CD4-positive, alpha-beta T cell (primary cell): Measurements from ENCODE around the gene C4BPB. TPM values are rescaled to one million over a fixed set of nuclear protein-coding genes. Genes with fewer than 3 reads are reported as not detected.
A peak's percentile ranks its signal among the peaks of the same experiment; 100 is the strongest.

Experiments
- ATAC-seq: fragments of 200-7000 bp; cut with Tn5 transposase; one replicate; pipeline ENCODE4 v1.10.0; 2022; ENCODE audit warnings: mild to moderate bottlenecking; ENCODE audit not compliant: poor library complexity
- CTCF ChIA-PET: fragments of 350-600 bp; sonication (Branson Sonifier 250); formaldehyde crosslinking; loops from one replicate; lab custom pipeline; 2021; ENCODE audit warnings: antibody characterized with exemption, inconsistent platforms; lab: Charles Lee
- POLR2A ChIA-PET: fragments of 350-600 bp; sonication (Branson Sonifier 250); formaldehyde crosslinking; loops from one replicate; lab custom pipeline; 2021; ENCODE audit warnings: antibody characterized with exemption, inconsistent platforms; lab: Charles Lee
- DNase-seq, 14 experiments: peaks; one replicate each; pipeline ENCODE4 v3.0.0-alpha.2; 2013 to 2020; ENCODE audit warnings: mixed read lengths in 2 of 14
- H3K27ac ChIP-seq, 2 donors: one replicate each; pipeline versions ENCODE4 v1.5.1 to v1.7.0; 2013; ENCODE audit warnings: low read length in 2 of 2, low read depth in 1 of 2, mild to moderate bottlenecking in 1 of 2
- H3K27me3 ChIP-seq, 2 experiments: 1 replicate in 1 of 2; 2 replicates in 1 of 2; pipeline versions ENCODE4 v1.6.1 to v1.7.0; 2013; ENCODE audit warnings: low read length in 2 of 2, control low read depth in 1 of 2, mild to moderate bottlenecking in 1 of 2, moderate library complexity in 1 of 2; ENCODE audit not compliant: insufficient read depth in 2 of 2, control insufficient read depth in 1 of 2
- H3K36me3 ChIP-seq: one replicate; pipeline ENCODE4 v1.6.1; 2013; ENCODE audit warnings: low read length, control low read depth; ENCODE audit not compliant: insufficient read depth
- H3K4me1 ChIP-seq: one replicate; pipeline ENCODE4 v1.6.1; 2013; ENCODE audit warnings: low read length, control low read depth; ENCODE audit not compliant: insufficient read depth
- H3K4me3 ChIP-seq: one replicate; pipeline ENCODE4 v1.5.1; 2013; ENCODE audit warnings: mild to moderate bottlenecking, low read length, moderate library complexity
- H3K9me3 ChIP-seq, 2 experiments: 1 replicate in 1 of 2; 2 replicates in 1 of 2; pipeline versions ENCODE4 v1.6.1 to v1.7.0; 2013; ENCODE audit warnings: low read length in 2 of 2, mild to moderate bottlenecking in 2 of 2, control low read depth in 1 of 2, moderate library complexity in 1 of 2; ENCODE audit not compliant: control insufficient read depth in 1 of 2, insufficient read depth in 1 of 2
- H3K27ac Mint-ChIP-seq: one replicate; pipeline ENCODE4 v1.8.0; 2020; ENCODE audit warnings: mixed read lengths
- H3K27me3 Mint-ChIP-seq: one replicate; pipeline ENCODE4 v1.8.0; 2021; ENCODE audit warnings: mixed read lengths
- H3K36me3 Mint-ChIP-seq: one replicate; pipeline ENCODE4 v1.8.0; 2021; ENCODE audit warnings: low read depth, mixed read lengths
- H3K4me1 Mint-ChIP-seq: one replicate; pipeline ENCODE4 v1.8.0; 2021; ENCODE audit warnings: low read depth, mixed read lengths
- H3K4me3 Mint-ChIP-seq: one replicate; pipeline ENCODE4 v1.8.0; 2020; ENCODE audit warnings: mild to moderate bottlenecking, mixed read lengths
- H3K9me3 Mint-ChIP-seq: one replicate; pipeline ENCODE4 v1.8.0; 2020; ENCODE audit warnings: mixed read lengths
- CTCF ChIP-seq: fragments of 200-600 bp; IDR thresholded peaks from one replicate; pipeline ENCODE4 v1.8.0; 2022; ENCODE audit warnings: antibody characterized with exemption, mild to moderate bottlenecking
- intact Hi-C, 2 experiments: fragments of 100-400 bp; cut with DNase I in 1 of 2; cut with micrococcal nuclease in 1 of 2; formaldehyde crosslinking; loops; one replicate each; pipeline versions ENCODE4 v1.15.1 to v1.9.0; 2023 to 2025; cut with DNase I, micrococcal nuclease
- total RNA-seq, 174 experiments: library from RNA in 2 of 174; stranded (reverse) in 2 of 174; gene quantifications; one replicate each; pipeline ENCODE4 v1.2.3 and lab custom pipeline; 2021 to 2026

The C4BPB gene
- total RNA-seq, 2 experiments from 2014 or later = 1.6 to 2.1 TPM

GRCh38 chr1:207070811-207071210 is 17.8 kb upstream of the C4BPB start:
- ATAC-seq = peak; percentile 12
- Mint-ChIP-seq H3K4me1 (peaks cover 34% of the 10 kb centered on the region), H3K27ac (peak overlapping the region; percentile 67), H3K27me3 (no peaks in the 10 kb centered on the region), H3K4me3 (no peak overlapping the region), H3K9me3 (no peaks in the 10 kb centered on the region), H3K36me3 (peaks cover 7% of the 10 kb centered on the region)
- no peak for TF ChIP-seq CTCF
- Histone ChIP-seq H3K4me1 (peaks cover 28% of the 10 kb centered on the region), H3K9me3 (no peaks in the 10 kb centered on the region), H3K27ac (no peak overlapping the region), H3K36me3 (no peaks in the 10 kb centered on the region), H3K27me3 (no peaks in the 10 kb centered on the region), H3K4me3 (no peak overlapping the region)
- DNase-seq = peak in 1 of 14 experiments; percentile 38
- POLR2A ChIA-PET = interaction anchor here (0.9 to 2.4 kb wide), 5 partner anchors 16 to 250 kb away, joined by 4 to 9 read pairs (median 4); partner anchors contain the start of genes CD55 and PFKFB2
- CTCF ChIA-PET = interaction anchor here (1.2 to 1.9 kb wide), 2 partner anchors 18 to 21 kb away, joined by 4 to 6 read pairs; partner anchors contain the start of gene PFKFB2
- intact Hi-C loops = loop anchor here (2.0 to 10.0 kb wide), 2 partner anchors 18 to 136 kb away; partner anchors contain the start of gene PFKFB2 (in 1 of the 2)

DNA sequence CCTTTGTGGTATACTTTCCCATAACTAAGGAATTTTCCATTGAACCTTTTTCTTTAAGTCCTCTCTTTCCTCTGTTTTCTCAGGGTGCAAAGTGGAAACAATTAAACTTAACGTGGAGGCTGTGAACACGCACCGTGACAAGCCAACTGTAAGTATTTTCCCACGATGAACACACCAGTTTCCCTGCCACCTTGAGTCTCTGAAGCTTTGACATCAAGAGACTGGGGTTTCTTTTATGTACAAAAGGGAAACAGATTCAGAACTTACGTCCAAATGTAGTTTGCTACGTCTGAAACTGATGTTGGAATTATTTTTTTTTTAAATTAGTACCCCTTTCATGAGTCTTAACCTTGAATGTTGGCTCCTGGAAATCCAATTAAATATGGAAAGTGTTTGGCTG is 17.2 kb upstream of the C4BPB start:
- Mint-ChIP-seq H3K27ac (peak overlapping the region; percentile 67), H3K36me3 (peaks cover 4% of the 10 kb centered on the region), H3K9me3 (no peaks in the 10 kb centered on the region), H3K4me3 (peak overlapping the region; percentile 36), H3K27me3 (no peaks in the 10 kb centered on the region), H3K4me1 (peaks cover 34% of the 10 kb centered on the region)
- intact Hi-C loops = loop anchor here (2.0 to 10.0 kb wide), 2 partner anchors 19 to 137 kb away; partner anchors contain the start of gene PFKFB2 (in 1 of the 2)
- ChIA-PET CTCF (interaction anchor here (1.2 to 1.9 kb wide), 2 partner anchors 18 to 22 kb away, joined by 4 to 6 read pairs; partner anchors contain the start of gene PFKFB2), POLR2A (interaction anchor here (0.9 to 2.4 kb wide), 5 partner anchors 17 to 250 kb away, joined by 4 to 9 read pairs (median 4); partner anchors contain the start of genes CD55 and PFKFB2)
- Histone ChIP-seq H3K4me3 (no peak overlapping the region), H3K27me3 (no peaks in the 10 kb centered on the region), H3K36me3 (no peaks in the 10 kb centered on the region), H3K9me3 (no peaks in the 10 kb centered on the region), H3K4me1 (peaks cover 28% of the 10 kb centered on the region), H3K27ac (no peak overlapping the region)
- DNase-seq (peak in 4 of 14 experiments; percentile 9 to 67 (median 38)), ATAC-seq (peak; percentile 87)
- no peak for TF ChIP-seq CTCF

DNA sequence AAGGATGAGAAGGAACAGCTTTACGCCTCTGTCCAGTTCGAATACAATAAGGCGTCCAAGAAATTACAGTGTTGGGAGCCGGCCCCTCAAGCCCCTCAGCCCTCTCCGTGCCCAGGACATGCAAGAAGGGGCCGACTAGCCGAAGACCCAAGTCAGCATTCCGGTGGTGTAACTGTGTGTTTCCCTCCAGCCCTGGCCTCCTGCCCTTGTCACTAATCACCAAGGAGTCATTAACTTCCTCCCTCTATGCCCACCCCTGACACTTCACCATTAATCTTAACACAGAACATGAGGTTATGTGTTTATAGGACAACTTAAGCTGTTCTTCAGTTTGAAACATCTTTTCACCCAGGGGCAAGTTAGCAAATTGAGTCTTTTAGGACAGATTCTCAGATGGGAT is 16.4 kb upstream of the C4BPB start:
- ChIA-PET CTCF (interaction anchor here (1.9 kb wide), 1 partner anchor 22 kb away, joined by 6 read pairs; no protein-coding TSS in a partner anchor), POLR2A (interaction anchor here (1.5 kb wide), 1 partner anchor 18 kb away, joined by 4 read pairs; no protein-coding TSS in a partner anchor)
- Mint-ChIP-seq H3K27ac (no peak overlapping the region), H3K4me3 (no peak overlapping the region), H3K36me3 (peaks cover 4% of the 10 kb centered on the region), H3K27me3 (no peaks in the 10 kb centered on the region), H3K9me3 (no peaks in the 10 kb centered on the region), H3K4me1 (peaks cover 34% of the 10 kb centered on the region)
- Histone ChIP-seq H3K27ac (no peak overlapping the region), H3K36me3 (no peaks in the 10 kb centered on the region), H3K4me3 (no peak overlapping the region), H3K9me3 (no peaks in the 10 kb centered on the region), H3K27me3 (no peaks in the 10 kb centered on the region), H3K4me1 (peaks cover 28% of the 10 kb centered on the region)
- ATAC-seq (no peak), DNase-seq (no peak)
- TF ChIP-seq CTCF = no peak
- intact Hi-C loops = loop anchor here in 1 of 2 experiments (10.0 kb wide), 1 partner anchor 137 kb away; no protein-coding TSS in a partner anchor
